GM19395 (cell line): ENCODE results near the gene ERC1.

Source experiments
- ATAC-seq: cut with Tn5 transposase; IDR thresholded peaks from one replicate; pipeline ENCODE4 v1.9.1; 2021; ENCODE audit warnings: mild to moderate bottlenecking, moderate library complexity; ENCODE audit not compliant: unreplicated experiment

ERC1 gene

GRCh38 chr12:1501695-1502378 is 510.8 kb downstream of the ERC1 start:
- no peak for ATAC-seq

- ATAC-seq = no peak
These were observed 511.3 kb downstream of the ERC1 start for GRCh38 chr12:1502379-1502720.

DNA sequence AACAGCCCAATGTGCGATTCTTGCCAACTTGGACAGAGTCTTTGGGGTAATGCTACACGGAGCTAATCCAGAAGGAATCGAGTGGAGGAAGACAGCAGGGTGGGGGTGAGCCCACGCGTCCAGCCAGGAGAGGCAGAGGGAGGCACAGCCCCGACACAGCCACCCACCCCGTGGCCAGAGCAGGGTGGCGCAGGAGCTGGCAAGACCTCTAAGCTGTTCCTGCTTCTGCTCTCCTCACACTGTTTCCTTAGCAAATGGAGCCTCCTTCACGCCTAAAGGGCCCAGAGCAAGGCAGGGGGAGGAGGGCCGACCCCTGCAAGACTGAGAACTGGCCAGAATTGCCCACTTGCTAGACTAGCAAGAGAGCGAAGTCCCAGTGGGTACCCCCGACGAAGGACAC is 511.8 kb downstream of the ERC1 start:
- ATAC-seq = no peak

GRCh38 chr12:1503281-1503711 is 512.3 kb downstream of the ERC1 start:
- ATAC-seq = no peak

- no peak for ATAC-seq
These were observed 513.4 kb downstream of the ERC1 start for GRCh38 chr12:1504304-1504894.

DNA sequence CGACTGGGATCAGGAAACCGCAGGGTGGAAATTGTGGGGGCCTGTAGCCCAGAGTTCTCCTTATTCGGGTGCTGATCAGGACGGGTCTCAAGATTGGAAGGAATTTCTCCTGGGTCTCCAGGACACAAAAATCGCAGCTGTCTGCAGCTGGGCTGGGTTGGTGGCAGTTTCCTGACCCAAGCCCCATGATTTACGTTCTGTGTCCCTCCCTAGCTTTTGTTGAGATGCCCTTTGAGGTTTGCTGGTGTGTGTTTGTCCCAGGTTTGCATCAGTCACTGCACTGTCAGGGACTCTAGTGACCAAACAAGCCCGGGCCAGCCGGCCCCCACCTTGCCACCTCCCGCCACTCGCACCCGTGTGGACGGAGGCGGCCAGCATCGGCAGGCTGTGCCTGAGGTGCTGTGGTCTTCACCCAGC is 513.9 kb downstream of the ERC1 start:
- no peak for ATAC-seq

GRCh38 chr12:1505576-1505975 is 514.6 kb downstream of the ERC1 start:
- ATAC-seq = no peak

DNA sequence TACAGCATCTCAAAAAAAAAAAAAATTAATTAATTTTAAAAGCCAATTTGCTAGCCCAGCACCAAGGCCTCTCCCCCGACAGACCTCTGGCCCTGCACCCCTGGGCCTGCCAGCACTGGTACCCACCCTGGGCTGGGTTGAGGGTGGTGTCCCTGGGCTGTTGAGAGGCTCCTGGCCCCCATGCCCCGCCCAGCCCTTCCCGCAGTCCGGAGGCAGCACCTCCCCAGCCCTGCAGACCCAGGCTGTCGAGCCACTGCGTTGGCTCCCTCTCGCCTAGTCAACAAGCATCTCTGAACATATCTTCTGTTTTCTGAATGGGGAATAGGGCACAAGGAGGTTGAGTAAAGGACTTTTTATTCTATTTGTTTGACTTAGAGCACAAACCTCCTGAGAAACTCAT is 516.3 kb downstream of the ERC1 start:
- ATAC-seq = no peak

DNA sequence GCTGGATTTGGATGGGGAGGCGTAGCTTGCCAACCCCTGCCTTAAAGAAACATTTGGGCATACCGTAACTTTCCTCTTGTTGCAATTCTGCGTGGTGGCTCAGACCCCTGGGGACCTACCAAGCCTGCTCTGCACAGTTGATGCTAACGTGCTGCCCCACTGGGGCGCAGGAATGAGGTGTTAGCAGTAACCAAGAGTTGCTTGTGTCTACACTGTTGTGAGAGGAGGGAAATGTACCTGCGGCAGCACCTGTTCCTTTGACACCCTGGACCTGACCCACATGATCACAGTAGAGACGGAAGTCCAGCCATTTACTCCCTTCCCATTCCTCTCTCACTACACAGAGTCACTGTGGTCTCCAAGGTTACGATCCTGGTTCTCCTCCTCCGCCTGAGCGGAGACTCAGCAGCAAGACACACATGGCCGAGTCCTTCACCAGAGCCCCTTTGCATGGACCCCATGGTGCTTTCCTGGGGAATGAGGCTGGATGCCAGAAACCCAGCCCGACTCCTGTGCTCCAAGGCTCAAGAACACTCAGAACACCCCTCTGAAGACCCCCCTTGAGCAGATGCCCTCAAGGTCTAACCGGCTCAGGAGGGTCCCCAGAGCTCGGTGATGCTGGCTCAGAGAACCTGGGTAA is 518.5 kb downstream of the ERC1 start:
- no peak for ATAC-seq

DNA sequence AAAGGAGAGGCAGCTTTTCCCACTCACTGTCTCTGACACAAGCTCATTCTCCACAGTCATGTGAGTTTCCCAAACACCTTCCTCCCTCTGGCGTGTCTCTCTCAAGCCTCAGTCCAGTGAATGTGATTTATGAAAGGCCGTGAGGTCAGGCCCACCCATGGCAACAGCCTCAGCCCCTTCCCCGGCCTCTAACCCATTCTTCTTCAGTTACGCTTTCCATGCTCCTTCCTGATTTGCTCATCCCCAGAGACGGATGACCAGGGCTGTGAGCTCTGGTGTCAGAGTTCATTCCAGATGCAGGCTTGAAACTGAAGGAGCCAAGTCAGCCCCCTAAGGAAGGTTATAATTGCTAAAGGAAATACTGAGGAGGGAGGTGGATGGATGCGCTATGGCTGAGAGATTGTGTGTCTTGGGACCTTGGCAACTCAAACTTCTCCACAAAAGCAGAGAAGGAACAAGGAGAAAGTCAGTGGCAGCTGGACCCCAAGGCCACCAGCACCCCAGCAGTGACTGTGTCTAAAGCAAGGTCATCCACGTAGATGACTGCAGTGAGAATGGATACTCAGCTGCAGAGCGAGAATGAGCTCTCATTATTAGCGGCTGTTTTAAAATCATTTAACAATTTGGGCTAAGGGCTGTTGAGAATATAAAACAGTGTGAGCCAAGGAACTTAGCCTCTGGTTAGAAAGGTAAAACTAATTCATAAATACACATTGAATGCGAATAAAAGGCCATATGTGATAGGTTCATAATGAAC is 519.2 kb downstream of the ERC1 start:
- ATAC-seq = no peak

DNA sequence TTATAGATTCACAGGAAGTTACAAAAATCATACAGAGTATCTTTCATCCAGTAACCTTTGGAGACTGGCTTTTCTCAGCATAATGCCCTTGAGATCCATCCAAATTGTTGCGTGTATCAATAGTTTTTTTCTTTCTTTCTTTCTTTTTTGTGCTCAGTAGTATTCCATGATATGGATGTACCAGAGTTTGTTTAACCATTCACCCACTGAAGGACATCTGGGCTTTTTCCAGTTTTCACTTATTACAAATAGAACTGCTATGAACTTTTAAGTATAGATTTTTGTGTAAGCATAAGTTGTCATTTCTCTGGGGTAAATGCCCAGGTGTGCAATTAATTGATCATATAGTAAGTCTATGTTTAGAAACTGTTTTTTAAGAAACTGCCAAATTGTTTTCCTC is 524.0 kb downstream of the ERC1 start:
- no peak for ATAC-seq

DNA sequence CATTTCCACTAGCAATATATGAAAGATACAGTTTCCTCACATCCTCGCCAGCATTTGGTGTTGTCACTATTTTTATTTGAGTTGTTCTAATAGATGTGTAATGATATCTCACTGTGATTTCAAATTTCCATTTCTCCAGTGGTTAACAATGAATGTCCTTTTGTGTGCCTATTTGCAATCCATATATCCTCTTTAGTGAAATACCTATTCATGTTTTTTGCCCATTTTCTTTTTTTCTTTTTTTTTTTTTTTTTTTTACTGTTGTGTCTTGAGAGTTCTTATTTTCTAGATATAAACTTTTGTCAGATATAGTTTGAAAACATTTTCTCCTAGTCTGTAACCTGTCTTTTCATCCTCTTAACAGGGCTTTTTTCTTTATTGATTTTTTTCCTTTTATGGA is 524.4 kb downstream of the ERC1 start:
- ATAC-seq = no peak

- no peak for ATAC-seq
These were observed 526.0 kb downstream of the ERC1 start for GRCh38 chr12:1517007-1517406.

- ATAC-seq = no peak
These were observed 526.9 kb downstream of the ERC1 start for GRCh38 chr12:1517734-1518525.

GRCh38 chr12:1518591-1519516 is 527.8 kb downstream of the ERC1 start:
- ATAC-seq = no peak

- no peak for ATAC-seq
These were observed 528.6 kb downstream of the ERC1 start for GRCh38 chr12:1519642-1520041.

DNA sequence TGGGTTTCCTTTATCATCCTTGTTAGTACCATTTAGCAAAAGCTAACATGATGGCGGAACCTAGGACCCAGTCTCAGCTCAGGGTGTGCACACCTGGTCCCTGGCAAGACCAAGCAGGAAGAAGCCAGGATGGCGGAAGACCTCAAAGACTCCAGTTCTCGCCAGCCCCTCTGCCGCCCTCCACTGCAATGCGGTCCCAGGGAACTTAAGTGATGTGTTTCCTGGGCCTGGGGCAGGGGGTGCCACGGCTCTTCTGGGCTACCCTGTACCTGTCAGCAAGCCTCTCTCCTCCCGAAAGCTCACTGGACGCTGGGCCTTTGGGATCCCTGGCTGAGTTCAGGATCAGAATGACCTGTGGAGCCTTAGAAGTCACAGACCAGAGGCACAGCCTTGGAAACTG is 532.0 kb downstream of the ERC1 start:
- no peak for ATAC-seq

DNA sequence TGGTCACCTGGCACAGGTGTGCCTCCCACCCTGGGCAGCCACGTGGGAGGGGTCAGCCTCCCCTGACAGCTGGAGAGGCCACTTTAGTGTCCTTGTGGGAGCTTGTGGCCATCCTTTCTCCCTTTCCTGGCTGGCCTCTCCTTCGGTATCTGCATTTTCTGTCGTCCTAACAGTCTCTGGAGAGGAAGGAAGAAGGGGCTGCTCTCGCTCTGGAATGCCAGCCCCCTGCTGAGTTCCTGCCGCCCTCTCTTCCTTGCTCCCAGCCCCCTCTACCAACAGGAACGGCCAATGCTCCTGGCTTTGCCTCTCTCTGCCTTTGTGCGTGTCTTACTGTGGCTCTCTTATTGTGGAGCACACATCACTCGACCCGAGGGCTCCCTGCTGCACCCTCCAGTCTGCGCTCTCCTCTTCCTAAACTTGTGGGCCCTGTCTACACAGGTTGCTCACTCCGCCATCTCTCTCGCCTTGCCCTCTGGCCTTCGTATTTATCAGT is 532.6 kb downstream of the ERC1 start:
- ATAC-seq = no peak

- no peak for ATAC-seq
These were observed 534.8 kb downstream of the ERC1 start for GRCh38 chr12:1525858-1526257.

DNA sequence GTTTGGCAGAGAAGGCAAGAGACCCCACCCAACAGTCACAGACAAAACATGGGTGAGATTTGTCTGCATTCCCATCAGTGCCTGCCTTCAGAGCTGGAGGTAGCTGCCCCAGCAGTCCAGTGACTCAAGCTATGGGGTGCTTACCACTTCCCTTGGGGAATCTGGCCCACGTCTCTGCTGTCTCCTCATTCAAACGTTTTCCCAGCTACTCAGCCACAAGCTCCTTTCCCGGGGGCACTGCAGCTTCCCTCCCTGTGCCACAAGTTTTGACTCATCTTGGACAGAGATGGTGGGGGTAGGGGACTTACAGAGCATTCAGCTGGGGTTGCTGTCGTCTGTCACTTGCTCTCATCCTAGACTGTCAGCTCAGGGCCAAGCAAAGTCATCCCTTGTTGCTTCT is 536.8 kb downstream of the ERC1 start:
- no peak for ATAC-seq
